HepG2 (cell line): ENCODE results near the gene SUPT6H. TPM values are rescaled to one million over a fixed set of nuclear protein-coding genes. Genes with fewer than 3 reads are reported as not detected.
A peak's percentile ranks its signal among the peaks of the same experiment; 100 is the strongest.

Experiments
- ATAC-seq: fragments of 200-7000 bp; cut with Tn5 transposase; 3 replicates; pipeline ENCODE4 v1.9.1; 2020; ENCODE audit warnings: mild to moderate bottlenecking, moderate library complexity
- BruUV-seq: library from RNA; stranded (reverse); fragments of 400-500 nt; replicated peaks from 2 replicates; lab custom pipeline; 2021; lab: Mats Ljungman, UMichigan
- CTCF ChIA-PET: fragments of 300-600 bp; formaldehyde crosslinking; extraction: SDS; loops from one replicate; lab custom pipeline; 2021; ENCODE audit warnings: low total read pairs, inconsistent platforms, low intra/inter-chr PET ratio; lab: Yijun Ruan, JAX
- POLR2A ChIA-PET: fragments of 350-600 bp; sonication (Branson Sonifier 250); formaldehyde crosslinking; loops from one replicate; lab custom pipeline; 2020; ENCODE audit warnings: antibody characterized with exemption, inconsistent platforms; lab: Yijun Ruan, JAX
- DNase-seq: peaks from one replicate; pipeline ENCODE4 v3.0.0-alpha.2; 2015; ENCODE audit warnings: low spot score
- FAIRE-seq: peaks from 3 replicates; lab custom pipeline; 2011; peaks lifted over from hg19 to GRCh38; lab: Jason Lieb, UNC
- H2AFZ ChIP-seq: one replicate; pipeline ENCODE4 v1.6.1; 2011; ENCODE audit warnings: low read length, inconsistent platforms
- H3K27ac ChIP-seq: fragments of 300-600 bp; 3 replicates; pipeline ENCODE4 v1.8.0; 2011; ENCODE audit warnings: mixed run types, mild to moderate bottlenecking, mixed read lengths, low read length, inconsistent platforms; ENCODE audit not compliant: insufficient read depth; ENCODE audit errors: extremely low read length
- H3K27me3 ChIP-seq, 2 experiments: fragments of 200-600 bp in 1 of 2; 2 replicates in 1 of 2; 3 replicates in 1 of 2; pipeline versions ENCODE4 v1.6.0 to v1.8.0; 2011; ENCODE audit warnings: low read length in 2 of 2, mild to moderate bottlenecking in 2 of 2, moderate library complexity in 2 of 2, inconsistent platforms in 1 of 2; ENCODE audit not compliant: insufficient read depth in 2 of 2, control insufficient read depth in 1 of 2
- H3K36me3 ChIP-seq, 2 experiments: fragments of 200-600 bp in 1 of 2; replicated peaks in 1 of 2; 2 replicates in 1 of 2; 3 replicates in 1 of 2; pipeline versions ENCODE4 v1.5.1 to v1.8.0; 2011; ENCODE audit warnings: low read length in 2 of 2, inconsistent platforms in 1 of 2; ENCODE audit not compliant: insufficient read depth in 2 of 2, control insufficient read depth in 1 of 2
- H3K4me1 ChIP-seq: 2 replicates; pipeline ENCODE4 v1.5.1; 2012; ENCODE audit warnings: low read length, inconsistent platforms; ENCODE audit not compliant: insufficient read depth
- H3K4me2 ChIP-seq: 2 replicates; pipeline ENCODE4 v1.6.0; 2011; ENCODE audit warnings: low read depth, low read length, inconsistent platforms
- H3K4me3 ChIP-seq, 3 experiments: fragments of 200-600 bp in 1 of 3; sonication (generic), shearing (Covaris generic) in 1 of 3; replicated peaks in 1 of 3; 2 replicates each; pipeline ENCODE4 v1.5.1; 2011 to 2016; ENCODE audit warnings: low read length in 3 of 3, inconsistent platforms in 2 of 3, low read depth in 2 of 3, mild to moderate bottlenecking in 2 of 3, control low read depth in 1 of 3, mixed read lengths in 1 of 3; ENCODE audit not compliant: insufficient read depth in 1 of 3
- H3K79me2 ChIP-seq: one replicate; pipeline ENCODE4 v1.6.1; 2011; ENCODE audit warnings: low read length, inconsistent platforms; ENCODE audit not compliant: insufficient read depth
- H3K9ac ChIP-seq: 2 replicates; pipeline ENCODE4 v1.6.0; 2011; ENCODE audit warnings: mild to moderate bottlenecking, low read depth, low read length, inconsistent platforms; ENCODE audit not compliant: insufficient read depth
- H3K9me3 ChIP-seq: 2 replicates; pipeline ENCODE4 v1.5.1; 2012; ENCODE audit warnings: mild to moderate bottlenecking, low read length
- H4K20me1 ChIP-seq: 2 replicates; pipeline ENCODE4 v1.6.0; 2011; ENCODE audit warnings: inconsistent platforms, mild to moderate bottlenecking, low read length, moderate library complexity; ENCODE audit not compliant: insufficient read depth
- ATAD3A ChIP-seq: sonication (generic); formaldehyde crosslinking; IDR thresholded peaks from 2 replicates; pipeline ENCODE4 v1.4.0; 2020; ENCODE audit warnings: missing genetic modification reagents
- ELF3 ChIP-seq: IDR thresholded peaks from 2 replicates; pipeline ENCODE4 v1.6.1; 2016; ENCODE audit warnings: missing genetic modification reagents, missing compliant biosample characterization
- FOSL2 ChIP-seq: sonication (generic); formaldehyde crosslinking; IDR thresholded peaks from 2 replicates; pipeline ENCODE4 v1.4.0; 2020; ENCODE audit warnings: missing genetic modification reagents
- GATAD2A ChIP-seq: IDR thresholded peaks from 2 replicates; pipeline ENCODE4 v1.6.1; 2016
- HBP1 ChIP-seq: IDR thresholded peaks from 2 replicates; pipeline ENCODE4 v1.6.1; 2016; ENCODE audit warnings: low read depth, control low read depth
- HIC2 ChIP-seq: sonication (generic); formaldehyde crosslinking; IDR thresholded peaks from 2 replicates; pipeline ENCODE4 v1.9.0; 2022; ENCODE audit warnings: low read depth, missing genetic modification reagents
- HNF4A ChIP-seq: sonication (generic); formaldehyde crosslinking; IDR thresholded peaks from 2 replicates; pipeline ENCODE4 v1.4.0; 2020; ENCODE audit warnings: missing genetic modification reagents
- KMT2A ChIP-seq: sonication (generic); formaldehyde crosslinking; IDR thresholded peaks from 2 replicates; pipeline ENCODE4 v1.4.0; 2020; ENCODE audit warnings: missing genetic modification reagents
- SAP130 ChIP-seq: IDR thresholded peaks from 2 replicates; pipeline ENCODE4 v1.6.1; 2016; ENCODE audit warnings: low read depth
- SOX5 ChIP-seq: IDR thresholded peaks from 2 replicates; pipeline ENCODE4 v1.6.1; 2016; ENCODE audit warnings: borderline replicate concordance
- TIGD3 ChIP-seq: sonication (generic); formaldehyde crosslinking; IDR thresholded peaks from 2 replicates; pipeline ENCODE4 v1.5.1; 2020; ENCODE audit warnings: mild to moderate bottlenecking, missing genetic modification reagents, borderline replicate concordance
- ZKSCAN8 ChIP-seq: IDR thresholded peaks from 2 replicates; pipeline ENCODE4 v1.6.1; 2016; ENCODE audit warnings: borderline replicate concordance, missing genetic modification reagents, missing compliant biosample characterization
- ZNF451 ChIP-seq: sonication (generic); formaldehyde crosslinking; IDR thresholded peaks from 2 replicates; pipeline ENCODE4 v1.5.0; 2020; ENCODE audit warnings: mild to moderate bottlenecking, missing genetic modification reagents
- WGBS: methylation state at CpG from one replicate; pipeline ENCODE4 v1.1.6; 2017; ENCODE audit warnings: low lambda C conversion rate; 5-methylcytosine and 5-hydroxymethylcytosine counted together
- in situ Hi-C: cut with HindIII; loops from 2 replicates; pipeline ENCODE4 v1.10.0; 2017; ENCODE audit warnings: low pct_unique_long_range_greater_than_20kb; ENCODE audit not compliant: extremely low pct_ligation_motif_present
- intact Hi-C: fragments of 100-400 bp; cut with micrococcal nuclease; formaldehyde crosslinking; loops from one replicate; pipeline ENCODE4 v1.10.0; 2022; ENCODE audit not compliant: unreplicated experiment
- polyA plus RNA-seq, 8 experiments: library from polyadenylated mRNA; depleted of rRNA in 3 of 8; stranded (reverse) in 7 of 8; unstranded in 1 of 8; fragments of >200 nt; fragmentation: Illumina TruSeq in 4 of 8; extraction: Trizol in 4 of 8; gene quantifications; 2 replicates each; pipeline versions ENCODE4 v1.2.1 to v1.2.3, GENCODE V29; 2011 to 2016; ENCODE audit warnings: low read depth in 4 of 8, missing spikeins in 1 of 8, mixed read lengths in 1 of 8; ENCODE audit not compliant: insufficient read depth in 1 of 8
- total RNA-seq, 5 experiments: library from RNA; depleted of rRNA; stranded (reverse); fragments of >200 nt; fragmentation: Illumina TruSeq; extraction: Trizol; gene quantifications; 2 replicates each; pipeline ENCODE4 v1.2.3, GENCODE V29; 2016; ENCODE audit warnings: low read depth in 1 of 5

SUPT6H gene
- total and polyA plus RNA-seq, 2 of the 13 experiments (the other 11 are each of a cell fraction or from before 2014, with no cell fraction given) = 32.7 to 39.9 TPM

GRCh38 chr17:28635506-28635905 lies 26.5 kb upstream of the SUPT6H start (continued):
- TF ChIP-seq HBP1 (CRISPR knock-in tag) = no peak
- TF ChIP-seq ATAD3A (CRISPR knock-in tag) = no peak
- TF ChIP-seq KMT2A (CRISPR knock-in tag) = no peak
- TF ChIP-seq SOX5 (CRISPR knock-in tag) = no peak

GRCh38 chr17:28641579-28641978 lies 20.4 kb upstream of the SUPT6H start:
- no peaks in the 10 kb centered on the region for H3K9me3 ChIP-seq
- H3K4me1 ChIP-seq = peaks cover 43% of the 10 kb centered on the region
- no peak overlapping the region for H3K9ac ChIP-seq
- ChIA-PET CTCF (no interaction called here), POLR2A (interaction anchor here (0.8 to 6.9 kb wide), 4 partner anchors 9 to 78 kb away, joined by 3 to 69 read pairs (median 6); partner anchors contain the start of genes RPL23A, SDF2 and SUPT6H)
- FAIRE-seq = no peak
- H4K20me1 ChIP-seq = no peaks in the 10 kb centered on the region
- intact Hi-C loops = no loop called here
- 0 out of 6 replicates have a peak overlapping the region, but pooled peaks of 1 of the 3 experiments have one; percentile 5 for H3K4me3 ChIP-seq
- no peaks in the 10 kb centered on the region; a peak in 1 of 5 replicates for H3K27me3 ChIP-seq
- no peak for TF ChIP-seq TIGD3 (CRISPR knock-in tag)
- no peak for TF ChIP-seq ZNF451
- TF ChIP-seq HIC2 (CRISPR knock-in tag) = peak; percentile 46; the same call in 1 of the 2 replicates
- TF ChIP-seq FOSL2 (CRISPR knock-in tag) = peak; percentile 17; the same call in 1 of the 2 replicates
- TF ChIP-seq ELF3 (CRISPR knock-in tag) = 0 out of 2 replicates have a peak, but pooled peaks have one; percentile 13
- peak; percentile 60; the same call in 1 of the 2 replicates for TF ChIP-seq ZKSCAN8 (CRISPR knock-in tag)
- TF ChIP-seq GATAD2A (CRISPR knock-in tag) = 0 out of 2 replicates have a peak, but pooled peaks have one; percentile 23
- 0 out of 2 replicates have a peak, but pooled peaks have one; percentile 17 for TF ChIP-seq HNF4A (CRISPR knock-in tag)
- peak; percentile 23; the same call in 1 of the 2 replicates for TF ChIP-seq SAP130 (CRISPR knock-in tag)
- no peak for ATAC-seq
- 90% methylated on average over 2 of the region's 2 CpGs for WGBS
- H3K36me3 ChIP-seq = peaks cover 24 to 58% of the 10 kb centered on the region in 2 experiments
- H3K79me2 ChIP-seq = peaks cover 21% of the 10 kb centered on the region
- BruUV-seq = no TSS peak
- peak; percentile 68 for DNase-seq
- no peak overlapping the region for H2AFZ ChIP-seq
- in situ Hi-C loops = loop anchor here (25.0 kb wide), 1 partner anchor 246 kb away; the partner anchor contains the start of gene FLOT2
- peak overlapping the region; percentile 4 for H3K27ac ChIP-seq
- peak overlapping the region; percentile 9 for H3K4me2 ChIP-seq
